Stimulated activated CD8-positive, alpha-beta memory T cell treated with anti-CD3 and anti-CD28 coated beads, Interleukin-7, amount 100 ng/mL, for 1 hour (primary cell): ENCODE results near the gene OGFR.
"Not testable (repeated sequence)": the region's sequence is repeated elsewhere in the genome, so short reads cannot be mapped to it uniquely, and the experiment has no call there.

Source experiments
- DNase-seq, 2 donors: peaks; one replicate each; pipeline ENCODE4 v3.0.0-alpha.2; 2020; ENCODE audit warnings: low read depth in 2 of 2

The OGFR gene

DNA sequence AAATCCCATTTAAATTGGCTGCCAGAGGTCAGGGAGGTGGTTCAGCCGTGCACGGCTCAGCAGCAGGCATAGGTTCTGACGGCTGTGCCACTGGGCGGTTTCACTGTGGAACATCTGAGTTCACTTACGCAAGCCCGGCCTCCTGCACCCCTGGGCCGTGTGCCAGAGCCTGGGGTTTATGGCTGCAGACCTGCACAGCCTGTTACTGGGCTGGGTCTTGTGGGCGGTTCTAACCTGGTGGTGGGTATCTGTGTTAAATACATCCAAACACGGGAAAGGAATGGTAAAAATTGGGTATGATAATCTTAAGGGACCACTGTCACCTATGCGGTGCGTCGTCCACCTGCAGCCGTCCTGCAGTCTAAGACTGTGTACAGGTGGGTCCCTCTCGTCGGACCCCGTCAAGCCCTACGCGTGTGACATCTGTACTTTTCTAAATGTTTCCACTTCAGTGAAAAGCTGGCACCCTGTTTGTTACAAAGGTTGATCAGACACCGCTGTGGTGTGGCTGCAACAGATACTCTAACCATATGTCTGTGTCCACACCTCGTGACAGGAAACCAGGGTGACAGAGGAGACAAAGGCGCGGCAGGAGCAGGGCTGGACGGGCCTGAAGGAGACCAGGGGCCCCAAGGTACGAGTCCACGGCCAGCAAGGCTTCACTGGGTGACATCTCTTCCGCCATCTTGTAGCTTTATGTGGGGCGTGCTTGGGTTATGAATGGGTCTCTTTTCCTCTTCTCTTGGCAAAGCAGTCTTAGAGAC lies 33.7 kb downstream of the OGFR start:
- no peak for DNase-seq

DNA sequence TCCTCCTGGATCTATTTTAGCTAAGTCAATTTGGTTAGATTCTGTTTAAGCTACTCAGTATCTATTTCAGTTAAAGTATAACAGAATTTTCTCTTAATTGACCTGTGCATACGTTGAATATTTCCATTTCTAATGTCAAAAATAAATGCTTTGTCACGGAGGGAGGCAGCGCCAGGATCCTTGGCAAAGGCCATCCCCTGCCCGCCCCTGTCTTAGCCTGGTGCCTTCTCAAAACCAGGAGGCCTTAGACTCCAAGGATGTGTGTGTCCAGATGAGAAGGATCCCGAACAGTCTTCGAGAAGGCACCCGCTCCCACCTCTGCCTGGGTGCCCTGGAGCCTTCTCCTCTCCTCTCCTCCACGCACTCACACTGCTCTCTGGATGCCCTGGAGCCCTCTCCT lies 34.6 kb downstream of the OGFR start:
- DNase-seq = no peak

DNA sequence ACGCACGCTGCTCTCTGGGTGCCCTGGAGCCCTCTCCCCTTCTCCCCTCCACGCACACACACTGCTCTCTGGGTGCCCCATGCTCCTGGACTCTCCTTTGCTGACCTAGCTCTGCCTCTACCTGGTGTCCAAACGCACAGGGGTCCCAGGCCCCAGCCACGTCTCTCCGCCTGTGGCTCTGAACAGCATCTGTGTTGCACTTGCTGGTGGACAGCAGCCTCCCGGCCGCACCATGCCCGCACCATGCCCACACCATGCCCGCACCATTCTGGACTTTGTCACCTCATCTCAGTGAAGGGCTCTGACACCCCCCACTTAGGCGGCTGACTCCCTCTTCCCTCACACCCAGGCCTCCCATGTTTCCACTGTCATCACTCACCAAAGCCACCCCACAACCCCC lies 35.2 kb downstream of the OGFR start:
- DNase-seq = no peak

DNA sequence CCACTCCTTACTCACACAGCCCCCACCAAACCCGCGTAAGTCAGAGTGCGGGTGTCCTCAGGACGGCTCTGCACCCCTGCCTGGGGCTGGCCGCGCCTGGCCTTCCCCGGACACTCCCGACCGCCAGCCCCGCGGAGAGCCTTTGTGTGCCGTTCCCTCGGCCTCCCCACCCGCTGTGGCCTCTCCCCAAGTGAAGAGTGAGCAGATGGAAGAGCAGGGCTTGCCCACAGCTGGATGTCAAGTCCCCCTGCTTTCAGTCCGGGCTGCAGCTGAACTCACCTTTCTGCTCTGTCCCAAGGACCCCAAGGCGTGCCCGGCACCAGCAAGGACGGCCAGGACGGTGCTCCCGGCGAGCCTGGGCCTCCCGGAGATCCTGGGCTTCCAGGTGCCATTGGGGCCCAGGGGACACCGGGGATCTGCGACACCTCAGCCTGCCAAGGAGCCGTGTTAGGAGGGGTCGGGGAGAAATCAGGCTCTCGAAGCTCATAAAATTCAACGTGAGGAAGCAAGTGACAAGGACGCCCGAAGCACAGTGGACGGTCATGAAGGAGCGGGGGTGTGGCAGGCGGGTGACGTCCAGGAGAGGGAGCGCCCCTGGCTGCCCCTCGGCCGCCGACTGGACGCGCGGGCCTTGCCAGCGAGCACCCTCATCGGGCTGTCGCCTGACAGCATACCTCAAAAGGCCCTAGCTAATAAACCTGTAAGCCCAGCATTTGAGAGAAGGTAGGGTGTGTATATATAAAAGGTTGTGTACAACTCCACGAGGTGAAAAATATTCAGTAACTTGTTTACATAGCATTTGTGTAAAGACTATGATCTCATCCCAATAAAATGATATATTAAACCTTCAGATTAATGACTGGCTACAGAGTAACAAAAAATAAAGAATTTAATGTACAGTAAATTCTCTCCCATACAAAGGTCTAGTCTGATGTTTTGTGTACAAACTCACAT lies 35.9 kb downstream of the OGFR start:
- no peak for DNase-seq

- DNase-seq = no peak
Measured at GRCh38 chr20:62841705-62842212, 37.1 kb downstream of the OGFR start.

DNA sequence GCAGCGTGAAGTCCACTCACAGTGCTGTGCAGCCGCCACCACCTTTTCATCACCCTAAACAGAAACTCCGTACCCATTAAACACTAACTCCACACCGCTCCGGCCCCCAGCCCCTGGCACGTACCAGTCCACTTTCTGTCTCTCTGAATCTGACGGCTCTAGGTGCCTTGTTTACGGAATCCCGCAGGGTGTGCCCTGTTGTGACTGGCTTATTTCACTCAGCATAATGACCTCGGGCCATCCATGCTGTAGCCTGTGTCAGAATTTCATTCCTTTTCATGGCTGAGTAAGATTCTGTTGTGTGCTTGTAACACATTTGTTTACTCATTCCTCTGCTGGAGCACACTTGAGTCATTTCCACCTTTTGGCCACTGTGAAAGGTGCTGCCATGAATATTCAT lies 39.0 kb downstream of the OGFR start:
- DNase-seq = no peak

DNA sequence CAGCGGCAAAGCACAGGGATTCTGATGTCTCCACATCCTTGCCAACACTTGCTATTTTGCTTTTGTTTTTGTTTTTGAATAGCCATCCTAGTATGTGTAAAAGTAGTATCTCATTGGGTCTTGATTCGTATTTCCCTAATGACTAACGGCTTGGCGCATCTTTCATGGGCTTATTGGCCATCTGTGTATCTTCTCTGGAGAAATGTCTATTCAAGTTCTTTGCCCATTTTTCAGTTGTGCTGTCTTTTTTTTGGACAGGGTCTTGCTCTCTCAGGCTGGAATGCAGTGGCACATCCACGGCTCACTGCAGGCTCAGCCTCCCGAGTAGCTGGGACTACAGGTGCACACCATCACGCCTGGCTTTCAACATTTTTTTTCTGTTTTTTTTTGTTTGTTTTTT lies 39.5 kb downstream of the OGFR start:
- DNase-seq = no peak

- DNase-seq = no peak
Measured at GRCh38 chr20:62845416-62846160, 41.0 kb downstream of the OGFR start.

- no peak for DNase-seq
Measured at GRCh38 chr20:62846166-62846890, 41.7 kb downstream of the OGFR start.

GRCh38 chr20:62848917-62849316 lies 44.3 kb downstream of the OGFR start:
- not testable (repeated sequence) for DNase-seq

DNA sequence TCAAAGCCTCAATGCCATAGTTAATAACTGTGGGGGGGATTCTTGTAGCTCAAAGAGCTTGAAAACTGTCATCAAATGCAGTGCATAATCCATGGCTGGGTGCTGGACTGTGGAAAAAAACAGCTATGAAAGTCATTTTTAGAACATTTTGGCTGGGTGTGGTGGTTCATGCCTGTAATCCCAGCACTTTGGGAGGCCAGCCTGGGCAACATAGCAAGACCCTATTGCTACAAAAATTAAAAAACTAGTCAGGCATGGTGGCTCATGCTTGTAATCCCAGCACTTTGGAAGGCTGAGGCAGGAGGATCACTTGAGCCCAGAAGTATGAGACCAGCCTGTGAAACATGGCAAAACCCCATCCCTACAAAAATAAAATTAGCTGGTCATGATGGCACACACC lies 44.8 kb downstream of the OGFR start:
- no peak for DNase-seq

- DNase-seq = no peak
Measured at GRCh38 chr20:62850333-62850974, 45.8 kb downstream of the OGFR start.

DNA sequence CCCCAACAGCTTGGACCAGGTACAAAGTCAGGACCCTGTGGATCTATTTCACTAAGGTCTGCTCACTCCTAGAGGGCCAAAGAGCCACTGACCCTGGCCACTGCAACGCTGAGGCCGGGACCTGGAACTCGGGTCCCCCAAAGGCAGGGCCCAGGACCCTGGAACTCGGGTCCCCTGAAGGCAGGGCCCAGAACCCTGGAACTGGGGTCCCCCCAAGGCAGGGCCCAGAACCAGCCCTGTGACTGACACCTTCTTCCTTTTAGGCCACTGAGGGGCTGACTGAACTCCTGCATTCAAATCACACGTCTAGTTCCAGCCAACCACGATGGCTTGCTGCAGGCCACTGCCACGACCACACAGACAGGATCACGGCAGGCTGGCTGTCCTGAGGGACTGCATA lies 47.6 kb downstream of the OGFR start:
- no peak for DNase-seq

DNA sequence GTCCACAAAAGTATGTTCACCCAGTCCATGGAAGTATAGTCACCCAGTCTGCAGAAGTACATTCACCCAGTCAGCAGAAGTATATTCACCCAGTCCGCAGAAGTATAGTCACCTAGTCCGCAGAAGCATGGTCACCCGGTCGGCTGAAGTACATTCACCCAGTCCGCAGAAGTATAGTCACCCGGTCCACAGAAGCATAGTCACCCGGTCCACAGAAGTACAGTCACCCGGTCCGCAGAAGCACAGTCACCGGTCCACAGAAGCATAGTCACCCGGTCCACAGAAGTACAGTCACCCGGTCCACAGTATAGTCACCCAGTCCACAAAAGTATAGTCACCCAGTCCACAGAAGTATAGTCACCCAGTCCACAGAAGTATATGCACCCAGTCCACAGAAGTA lies 48.2 kb downstream of the OGFR start:
- DNase-seq = no peak

DNA sequence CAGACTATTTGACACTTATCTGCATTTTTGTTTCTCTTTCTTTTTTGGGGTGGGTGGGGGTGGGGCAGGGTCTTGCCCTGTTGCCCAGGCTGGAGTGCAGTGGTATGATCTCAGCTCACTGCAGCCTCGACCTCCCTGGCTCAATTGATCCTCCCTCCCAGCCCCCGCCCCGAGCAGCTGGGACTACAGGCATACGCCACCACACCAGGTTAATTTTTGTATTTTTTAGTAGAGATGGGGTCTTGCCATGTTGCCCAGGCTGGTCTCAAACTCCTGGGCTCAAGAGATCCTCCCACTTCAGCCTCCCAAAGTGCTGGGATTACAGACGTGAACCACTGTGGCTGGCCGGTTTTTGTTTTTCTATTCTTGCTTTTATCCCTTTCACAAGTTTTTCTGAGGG lies 48.7 kb downstream of the OGFR start:
- not testable (repeated sequence) for DNase-seq

- DNase-seq = no peak
Measured at GRCh38 chr20:62854121-62854520, 49.5 kb downstream of the OGFR start.

GRCh38 chr20:62855120-62855519 lies 50.5 kb downstream of the OGFR start:
- DNase-seq = no peak

DNA sequence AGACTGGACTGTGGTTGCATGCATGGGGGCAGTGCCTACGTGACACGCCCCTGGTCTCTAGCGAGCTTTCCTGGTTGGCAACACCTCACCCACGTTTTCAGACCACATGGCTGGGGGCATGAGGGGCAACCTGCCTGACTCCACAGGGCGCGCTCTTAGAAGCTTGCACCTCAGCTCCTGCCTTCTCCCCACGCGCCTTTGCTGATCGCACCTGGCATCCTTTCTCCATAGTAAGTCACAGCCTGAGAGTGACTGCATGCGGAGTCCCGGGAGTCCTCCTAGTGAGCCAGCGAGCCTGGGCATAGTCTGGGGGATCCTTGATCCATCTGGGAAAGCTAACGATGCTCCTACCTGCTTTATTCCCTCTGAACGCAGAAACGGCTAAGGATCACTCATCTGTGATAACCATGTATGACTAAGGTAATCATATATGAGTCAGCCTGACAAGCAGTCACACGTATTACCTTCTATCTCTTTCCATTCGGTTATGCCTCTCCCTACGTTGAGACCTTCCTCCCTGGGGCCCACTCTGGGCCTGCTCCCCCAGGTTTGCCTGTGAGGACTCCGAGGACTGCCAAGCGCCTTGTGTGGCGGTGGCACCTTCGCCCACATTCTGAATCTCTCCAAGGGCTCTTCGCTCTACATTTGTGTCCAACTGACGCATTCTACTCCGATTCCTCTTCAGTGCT lies 52.4 kb downstream of the OGFR start:
- no peak for DNase-seq

- no peak for DNase-seq
Measured at GRCh38 chr20:62858058-62858830, 53.6 kb downstream of the OGFR start.
